PC-3 (cell line): Measurements from ENCODE around the gene REXO4. TPM values are rescaled to one million over a fixed set of nuclear protein-coding genes. Genes with fewer than 3 reads are reported as not detected.

Source experiments
- ATAC-seq: fragments of 200-7000 bp; cut with Tn5 transposase; 2 replicates; pipeline ENCODE4 v1.9.1; 2020; ENCODE audit warnings: mild to moderate bottlenecking, moderate library complexity
- BruUV-seq: library from RNA; stranded (reverse); fragments of 400-500 nt; replicated peaks from 2 replicates; lab custom pipeline; 2021; lab: Mats Ljungman, UMichigan
- CTCF ChIA-PET: fragments of 300-600 bp; sonication (Branson Sonifier 250); formaldehyde crosslinking; loops from one replicate; lab custom pipeline; 2022; ENCODE audit warnings: antibody characterized with exemption; lab: Charles Lee
- POLR2A ChIA-PET: fragments of 300-600 bp; sonication (Branson Sonifier 250); formaldehyde crosslinking; loops from one replicate; lab custom pipeline; 2022; ENCODE audit warnings: antibody characterized with exemption; ENCODE audit not compliant: unreplicated experiment; lab: Charles Lee
- DNase-seq: peaks from one replicate; pipeline ENCODE4 v3.0.0-alpha.2; 2015
- H2AFZ ChIP-seq: fragments of 300-600 bp; sonication (generic); 2 replicates; pipeline ENCODE4 v1.6.0; 2016; ENCODE audit warnings: antibody characterized with exemption, low read length
- H3F3A ChIP-seq: fragments of 300-600 bp; sonication (generic); one replicate; pipeline ENCODE4 v1.6.0; 2017; ENCODE audit warnings: antibody characterized with exemption, low read length, control low read depth, mild to moderate bottlenecking; ENCODE audit not compliant: unreplicated experiment
- H3K27ac ChIP-seq: fragments of 300-600 bp; sonication (generic); 2 replicates; pipeline ENCODE4 v1.5.1; 2016; ENCODE audit warnings: mild to moderate bottlenecking, low read length
- H3K27me3 ChIP-seq: fragments of 300-600 bp; sonication (generic); 2 replicates; pipeline ENCODE4 v1.6.1; 2016; ENCODE audit warnings: low read length, mixed read lengths
- H3K36me3 ChIP-seq: fragments of 300-600 bp; sonication (generic); 2 replicates; pipeline ENCODE4 v1.6.1; 2016; ENCODE audit warnings: low read depth, mixed run types, low read length, mixed read lengths
- H3K4me1 ChIP-seq: fragments of 300-600 bp; sonication (generic); 2 replicates; pipeline ENCODE4 v1.5.1; 2016; ENCODE audit warnings: low read length; ENCODE audit not compliant: insufficient read depth
- H3K4me2 ChIP-seq: fragments of 300-600 bp; sonication (generic); 2 replicates; pipeline ENCODE4 v1.6.0; 2016; ENCODE audit warnings: low read length
- H3K4me3 ChIP-seq: fragments of 300-600 bp; sonication (generic); 2 replicates; pipeline ENCODE4 v1.5.1; 2016; ENCODE audit warnings: mild to moderate bottlenecking, low read length, mixed read lengths
- H3K79me2 ChIP-seq: fragments of 300-600 bp; sonication (generic); 2 replicates; pipeline ENCODE4 v1.6.1; 2017; ENCODE audit warnings: low read length, mixed read lengths
- H3K9ac ChIP-seq: fragments of 300-600 bp; sonication (generic); 2 replicates; pipeline ENCODE4 v1.6.0; 2016; ENCODE audit warnings: mild to moderate bottlenecking, low read length
- H3K9me2 ChIP-seq: fragments of 300-600 bp; sonication (generic); replicated peaks from 2 replicates; pipeline ENCODE4 v1.6.1; 2016; ENCODE audit warnings: mixed run types, low read length, mixed read lengths
- H3K9me3 ChIP-seq: fragments of 300-600 bp; sonication (generic); 2 replicates; pipeline ENCODE4 v1.6.1; 2016; ENCODE audit warnings: low read length, mixed read lengths
- H4K20me1 ChIP-seq: fragments of 300-600 bp; sonication (generic); 2 replicates; pipeline ENCODE4 v1.6.1; 2016; ENCODE audit warnings: low read length, mixed read lengths
- CTCF ChIP-seq: fragments of 300-600 bp; sonication (generic); conservative IDR thresholded peaks from 2 replicates; pipeline ENCODE4 v1.5.1; 2017; ENCODE audit warnings: antibody characterized with exemption, low read depth, mild to moderate bottlenecking, low read length
- EZH2 ChIP-seq: fragments of 300-600 bp; sonication (generic); IDR thresholded peaks from one replicate; pipeline ENCODE4 v1.6.1; 2017; ENCODE audit warnings: antibody characterized with exemption, mild to moderate bottlenecking, low read length; ENCODE audit not compliant: unreplicated experiment
- EZH2phosphoT487 ChIP-seq: fragments of 300-600 bp; sonication (generic); IDR thresholded peaks from 2 replicates; pipeline ENCODE4 v1.6.1; 2018; ENCODE audit warnings: mild to moderate bottlenecking, antibody characterized with exemption, low read length, borderline replicate concordance
- intact Hi-C: fragments of 100-400 bp; cut with micrococcal nuclease; formaldehyde crosslinking; loops from 2 replicates; pipeline ENCODE4 v1.9.0; 2023
- total RNA-seq: library from RNA; depleted of rRNA; stranded (reverse); fragments of >200 nt; gene quantifications from 2 replicates; pipeline ENCODE4 v1.2.3, GENCODE V29; 2014

The REXO4 gene
- total RNA-seq, 1 experiment from 2014 or later, result 34.1 TPM

- H3K27me3 ChIP-seq, result no peaks in the 10 kb centered on the region
- no peaks in the 10 kb centered on the region for H3K9me2 ChIP-seq
- peak; percentile 48 for DNase-seq
- ChIA-PET POLR2A (no interaction called here), CTCF (no interaction called here)
- no peak overlapping the region for H3K4me2 ChIP-seq
- no peaks in the 10 kb centered on the region for H3K4me1 ChIP-seq
- no TSS peak for BruUV-seq
- TF ChIP-seq CTCF (peak; percentile 80), EZH2 (no peak)
- H4K20me1 ChIP-seq, result no peaks in the 10 kb centered on the region
- peaks cover 17% of the 10 kb centered on the region; the same call in 1 of the 2 replicates for H3K36me3 ChIP-seq
- no peaks in the 10 kb centered on the region for H3K79me2 ChIP-seq
- H3K27ac ChIP-seq, result no peak overlapping the region
- no peak overlapping the region for H3K9ac ChIP-seq
- H3K4me3 ChIP-seq, result no peak overlapping the region
- ATAC-seq, result peak; percentile 82
- H3F3A ChIP-seq, result no peaks in the 10 kb centered on the region
- intact Hi-C loops, result loop anchor here (1.0 kb wide), 1 partner anchor 80 kb away; no protein-coding TSS in a partner anchor
- H2AFZ ChIP-seq, result no peak overlapping the region
- no peaks in the 10 kb centered on the region for H3K9me3 ChIP-seq
Observed at GRCh38 chr9:133406480-133407307, 11.1 kb downstream of the REXO4 start.

DNA sequence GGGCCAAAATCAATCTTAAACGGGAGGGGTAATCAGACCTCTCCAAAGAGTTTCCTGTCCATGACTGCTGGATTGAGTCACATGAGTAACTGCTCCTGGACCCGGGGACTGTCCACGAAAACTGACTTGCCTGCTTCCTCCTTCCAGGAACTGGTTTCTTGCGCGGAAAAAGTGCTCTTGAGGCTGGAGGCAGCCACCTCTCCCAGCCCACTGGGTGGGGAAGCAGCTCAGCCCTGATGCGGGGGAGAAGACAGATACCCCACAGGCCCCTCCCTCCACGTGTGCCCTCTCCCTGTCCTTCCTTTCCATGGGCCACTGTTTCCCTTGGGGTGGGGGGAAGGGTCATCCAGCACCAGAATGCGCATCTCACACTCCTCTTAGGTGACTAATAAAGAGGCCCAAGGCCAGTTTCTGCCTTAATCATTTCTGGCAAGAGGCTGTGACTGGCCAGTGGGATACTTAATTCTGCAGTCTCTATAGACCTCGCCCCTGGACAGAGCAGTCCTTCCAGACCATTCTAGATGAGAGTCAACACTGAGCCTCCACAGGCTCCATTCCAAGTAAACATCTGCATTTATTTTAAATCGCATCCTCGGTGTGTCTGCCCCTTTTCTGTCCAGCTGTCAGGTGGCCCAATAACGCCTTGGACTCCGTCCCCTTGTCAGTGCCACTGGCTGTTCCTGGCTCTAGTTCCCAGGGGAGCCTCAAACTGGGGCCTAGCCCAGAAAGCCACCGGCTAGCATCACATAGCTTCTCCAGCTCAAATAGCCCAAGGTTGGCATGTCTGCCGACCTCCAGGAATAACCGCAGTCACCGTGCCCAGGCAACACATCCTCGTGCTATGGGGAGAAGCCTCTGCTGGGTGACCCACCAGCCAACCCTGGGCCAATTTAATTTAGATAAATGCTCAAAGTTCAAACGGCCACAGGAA, 12.0 kb downstream of the REXO4 start:
- POLR2A ChIA-PET, result no interaction called here
- no peak overlapping the region for H3K4me2 ChIP-seq
- ATAC-seq (no peak), DNase-seq (no peak)
- BruUV-seq, result no TSS peak
- no peak for TF ChIP-seq CTCF
- TF ChIP-seq EZH2, result no peak
- TF ChIP-seq EZH2phosphoT487, result no peak
- no peak overlapping the region for H2AFZ ChIP-seq
- no peak overlapping the region for H3K9ac ChIP-seq
- no peaks in the 10 kb centered on the region for H4K20me1 ChIP-seq
- H3K4me3 ChIP-seq, result no peak overlapping the region
- no peaks in the 10 kb centered on the region for H3K9me2 ChIP-seq
- H3K27ac ChIP-seq, result no peak overlapping the region
- no peaks in the 10 kb centered on the region for H3K9me3 ChIP-seq
- no peaks in the 10 kb centered on the region for H3K27me3 ChIP-seq
- H3K36me3 ChIP-seq, result peaks cover 17% of the 10 kb centered on the region; the same call in 1 of the 2 replicates
- no peaks in the 10 kb centered on the region for H3F3A ChIP-seq
- intact Hi-C loops, result loop anchor here (1.0 kb wide), 1 partner anchor 81 kb away; no protein-coding TSS in a partner anchor
- CTCF ChIA-PET, result no interaction called here
- no peaks in the 10 kb centered on the region for H3K4me1 ChIP-seq
- no peaks in the 10 kb centered on the region for H3K79me2 ChIP-seq
